Hepatocyte (in vitro differentiated cells): ENCODE data around the gene IL17B.

Experiments
- EZH2 ChIP-seq: fragments of 200-600 bp; sonication (generic); IDR thresholded peaks from 2 replicates; pipeline ENCODE4 v1.6.1; 2016; ENCODE audit warnings: antibody characterized with exemption, mild to moderate bottlenecking, borderline replicate concordance
- EZH2phosphoT487 ChIP-seq: fragments of 200-600 bp; sonication (generic); IDR thresholded peaks from one replicate; pipeline ENCODE4 v1.6.1; 2018; ENCODE audit warnings: antibody characterized with exemption, mild to moderate bottlenecking, low read depth, moderate library complexity; ENCODE audit not compliant: unreplicated experiment, severe bottlenecking
- TF ChIP-seq, protein P1 (sequence below): fragments of 200-600 bp; sonication (generic); IDR thresholded peaks from 2 replicates; pipeline ENCODE4 v1.5.1; 2016; ENCODE audit warnings: antibody characterized with exemption, mild to moderate bottlenecking; ENCODE audit not compliant: poor library complexity

DNA sequence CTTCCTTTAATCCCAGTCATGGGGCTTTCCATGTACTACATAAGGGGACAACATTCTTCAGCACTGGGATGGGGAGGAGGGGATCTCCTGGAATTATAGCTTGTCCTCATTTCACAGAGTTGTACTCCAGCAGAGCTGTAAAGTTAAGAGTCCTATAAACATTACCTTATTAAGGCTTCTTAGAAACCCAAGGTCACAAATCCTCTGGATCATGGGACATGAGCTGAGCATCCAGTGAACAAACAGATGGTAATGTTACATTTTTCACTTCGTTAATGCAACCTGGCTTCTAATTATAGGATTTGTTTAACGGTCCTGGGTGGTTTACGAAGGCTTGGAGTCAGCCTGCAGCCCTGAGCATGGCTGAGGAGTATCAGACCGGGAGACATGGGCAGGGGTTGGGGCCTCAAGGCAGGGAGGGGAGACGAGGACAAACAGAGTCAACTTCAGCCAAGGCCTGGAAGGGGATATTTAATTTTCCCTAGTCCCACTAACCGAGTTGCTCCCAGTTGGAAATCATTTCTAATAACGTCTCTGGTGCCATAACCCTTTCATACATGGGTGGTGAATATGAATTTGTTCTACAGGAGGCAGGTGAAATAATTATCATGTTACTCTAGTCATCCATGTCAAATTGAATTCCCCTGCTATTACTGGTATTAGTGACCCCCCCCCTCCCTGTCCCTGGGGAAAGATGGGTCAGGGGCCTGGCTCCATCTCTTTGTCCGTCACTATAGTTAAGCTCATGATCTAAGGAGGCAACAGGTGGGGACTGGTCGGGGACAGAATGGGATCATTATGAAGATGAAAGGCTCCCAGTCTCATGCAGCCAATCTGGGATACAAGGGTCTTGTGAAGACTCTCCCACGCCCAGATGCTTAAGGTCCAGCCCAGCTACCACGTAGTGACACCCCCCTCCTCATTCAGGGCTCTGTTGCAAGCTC is 10.7 kb upstream of the IL17B start:
- TF ChIP-seq, protein P1, sequence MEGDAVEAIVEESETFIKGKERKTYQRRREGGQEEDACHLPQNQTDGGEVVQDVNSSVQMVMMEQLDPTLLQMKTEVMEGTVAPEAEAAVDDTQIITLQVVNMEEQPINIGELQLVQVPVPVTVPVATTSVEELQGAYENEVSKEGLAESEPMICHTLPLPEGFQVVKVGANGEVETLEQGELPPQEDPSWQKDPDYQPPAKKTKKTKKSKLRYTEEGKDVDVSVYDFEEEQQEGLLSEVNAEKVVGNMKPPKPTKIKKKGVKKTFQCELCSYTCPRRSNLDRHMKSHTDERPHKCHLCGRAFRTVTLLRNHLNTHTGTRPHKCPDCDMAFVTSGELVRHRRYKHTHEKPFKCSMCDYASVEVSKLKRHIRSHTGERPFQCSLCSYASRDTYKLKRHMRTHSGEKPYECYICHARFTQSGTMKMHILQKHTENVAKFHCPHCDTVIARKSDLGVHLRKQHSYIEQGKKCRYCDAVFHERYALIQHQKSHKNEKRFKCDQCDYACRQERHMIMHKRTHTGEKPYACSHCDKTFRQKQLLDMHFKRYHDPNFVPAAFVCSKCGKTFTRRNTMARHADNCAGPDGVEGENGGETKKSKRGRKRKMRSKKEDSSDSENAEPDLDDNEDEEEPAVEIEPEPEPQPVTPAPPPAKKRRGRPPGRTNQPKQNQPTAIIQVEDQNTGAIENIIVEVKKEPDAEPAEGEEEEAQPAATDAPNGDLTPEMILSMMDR = no peak
- TF ChIP-seq EZH2 (no peak), EZH2phosphoT487 (no peak)
